ENCODE results near the gene PVALEF. TPM values are rescaled to one million over a fixed set of nuclear protein-coding genes. Genes with fewer than 3 reads are reported as not detected.
A peak's percentile ranks its signal among the peaks of the same experiment; 100 is the strongest.

Gene PVALEF
- total and polyA plus RNA-seq, 2 of the 13 experiments (the other 11 are each of a cell fraction or from before 2014, with no cell fraction given), result 0.18 TPM

DNA sequence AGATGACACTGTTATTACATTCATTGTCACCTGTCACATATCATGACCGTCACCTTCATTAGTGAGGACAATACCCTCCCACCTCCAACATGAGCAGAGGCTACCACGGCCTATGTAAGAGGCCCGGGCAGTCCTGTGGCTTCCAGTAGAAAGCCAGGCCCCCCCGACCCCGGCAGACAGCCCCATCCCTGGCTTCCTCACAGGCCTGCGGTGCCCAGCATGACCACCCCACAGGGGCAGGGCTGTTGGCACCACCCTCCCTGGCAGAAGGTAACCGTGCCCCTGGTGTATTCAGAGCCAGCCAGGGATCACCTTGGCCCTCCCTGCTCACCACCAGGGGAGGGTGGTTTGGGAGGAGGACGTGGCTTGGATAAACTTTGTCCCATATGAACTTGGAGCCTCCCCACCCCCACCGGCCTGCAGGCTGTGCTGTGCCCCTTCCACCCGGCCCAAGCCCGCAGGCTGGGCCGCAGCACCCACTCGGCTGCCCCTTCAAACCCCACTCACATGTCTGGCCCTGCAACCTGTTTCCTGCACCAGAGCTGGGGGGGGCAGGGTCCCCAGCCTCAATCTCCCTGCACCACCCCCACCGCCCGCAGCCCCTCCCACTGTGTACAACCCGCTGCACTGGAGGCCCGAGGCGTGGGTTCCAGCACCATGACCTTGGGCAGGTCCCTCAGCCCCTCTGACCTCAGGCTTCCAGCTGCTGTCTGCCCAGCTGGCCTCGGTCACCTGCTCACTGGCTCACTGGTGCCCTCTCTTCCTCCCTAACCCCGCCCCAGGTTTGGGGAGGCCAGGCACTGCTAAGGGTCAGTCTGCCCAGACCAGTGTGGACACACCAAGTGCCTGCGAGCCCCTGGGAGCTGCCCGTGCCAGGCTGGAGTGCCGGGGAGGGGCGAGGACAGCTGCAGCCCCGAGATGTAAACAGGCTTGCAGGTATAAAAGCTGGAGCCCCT, 13.1 kb downstream of the PVALEF start:
- Histone ChIP-seq H3K4me3 (replicated peaks in 1 of 3; ENCODE audit: insufficient read depth in 1 of 3, low read depth in 2 of 3, low read length in 3 of 3) (peak overlapping the region in 2 of 3 experiments; percentile 3 to 44; a peak in 1 of 6 replicates), H3K27ac (ENCODE audit: extremely low read length, insufficient read depth, low read length) (no peak overlapping the region), H3K4me2 (ENCODE audit: low read depth, low read length) (peak overlapping the region; percentile 55), H3K9ac (ENCODE audit: insufficient read depth, low read depth, low read length) (no peak overlapping the region), H3K36me3 (replicated peaks in 1 of 2; ENCODE audit: control insufficient read depth in 1 of 2, insufficient read depth in 2 of 2, low read length in 2 of 2) (no peaks in the 10 kb centered on the region), H3K79me2 (ENCODE audit: insufficient read depth, low read length) (no peaks in the 10 kb centered on the region), H3K4me1 (ENCODE audit: insufficient read depth, low read length) (peaks cover 28% of the 10 kb centered on the region), H3K9me3 (ENCODE audit: low read length) (no peaks in the 10 kb centered on the region), H2AFZ (ENCODE audit: low read length) (no peak overlapping the region), H4K20me1 (ENCODE audit: insufficient read depth, low read length) (no peaks in the 10 kb centered on the region), H3K27me3 (ENCODE audit: control insufficient read depth in 1 of 2, insufficient read depth in 2 of 2, low read length in 2 of 2) (peaks cover 18 to 45% of the 10 kb centered on the region in 2 experiments)
- ChIA-PET POLR2A (interaction anchor here (2.2 kb wide), 1 partner anchor 60 kb away, joined by 8 read pairs; the partner anchor contains the start of genes NDUFAF8 and TEPSIN), CTCF (ENCODE audit: low intra/inter-chr PET ratio, low total read pairs) (no interaction called here)
- no TSS peak for BruUV-seq (replicated peaks)
- 0% methylated on average over 7 of the region's 25 CpGs for WGBS (ENCODE audit: low lambda C conversion rate)
- FAIRE-seq (no peak), DNase-seq (ENCODE audit: low spot score) (no peak), ATAC-seq (peak; percentile 48)
- intact Hi-C loops (cut with micrococcal nuclease; ENCODE audit: unreplicated experiment) (no loop called here), in situ Hi-C loops (cut with HindIII; ENCODE audit: extremely low pct_ligation_motif_present, low pct_unique_long_range_greater_than_20kb) (no loop called here)
- TF ChIP-seq LCORL (IDR thresholded peaks at IDR 0.05), result no peak
- TF ChIP-seq LCORL (CRISPR knock-in tag; IDR thresholded peaks at IDR 0.05), result 0 out of 2 replicates have a peak, but pooled peaks have one; percentile 33
- TF ChIP-seq CC2D1A (CRISPR knock-in tag; IDR thresholded peaks at IDR 0.05), result no peak
- no peak for TF ChIP-seq HDAC1 (CRISPR knock-in tag; IDR thresholded peaks at IDR 0.05)
- no peak for TF ChIP-seq SPEN (CRISPR knock-in tag; IDR thresholded peaks at IDR 0.05; ENCODE audit: low read depth)
- no peak for TF ChIP-seq ZNF7 (CRISPR knock-in tag; IDR thresholded peaks at IDR 0.05)
- no peak for TF ChIP-seq TGIF2 (CRISPR knock-in tag; IDR thresholded peaks at IDR 0.05)
- no peak for TF ChIP-seq ZNF260 (CRISPR knock-in tag; IDR thresholded peaks at IDR 0.05; ENCODE audit: borderline replicate concordance, low read depth)
- TF ChIP-seq, protein P1, sequence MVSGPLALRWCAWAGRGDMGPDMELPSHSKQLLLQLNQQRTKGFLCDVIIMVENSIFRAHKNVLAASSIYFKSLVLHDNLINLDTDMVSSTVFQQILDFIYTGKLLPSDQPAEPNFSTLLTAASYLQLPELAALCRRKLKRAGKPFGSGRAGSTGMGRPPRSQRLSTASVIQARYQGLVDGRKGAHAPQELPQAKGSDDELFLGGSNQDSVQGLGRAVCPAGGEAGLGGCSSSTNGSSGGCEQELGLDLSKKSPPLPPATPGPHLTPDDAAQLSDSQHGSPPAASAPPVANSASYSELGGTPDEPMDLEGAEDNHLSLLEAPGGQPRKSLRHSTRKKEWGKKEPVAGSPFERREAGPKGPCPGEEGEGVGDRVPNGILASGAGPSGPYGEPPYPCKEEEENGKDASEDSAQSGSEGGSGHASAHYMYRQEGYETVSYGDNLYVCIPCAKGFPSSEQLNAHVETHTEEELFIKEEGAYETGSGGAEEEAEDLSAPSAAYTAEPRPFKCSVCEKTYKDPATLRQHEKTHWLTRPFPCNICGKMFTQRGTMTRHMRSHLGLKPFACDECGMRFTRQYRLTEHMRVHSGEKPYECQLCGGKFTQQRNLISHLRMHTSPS (CRISPR knock-in tag; IDR thresholded peaks at IDR 0.05; ENCODE audit: low read depth), result peak; percentile 77
- no peak; the same call in 1 of the 2 replicates for TF ChIP-seq NR2F6 (IDR thresholded peaks at IDR 0.05)
- TF ChIP-seq NR2F6 (CRISPR knock-in tag; IDR thresholded peaks at IDR 0.05), result peak; percentile 68; the same call in 1 of the 2 replicates
- TF ChIP-seq ZNF780A (CRISPR knock-in tag; IDR thresholded peaks at IDR 0.05), result 0 out of 2 replicates have a peak, but pooled peaks have one; percentile 47
- no peak for TF ChIP-seq CREM (IDR thresholded peaks at IDR 0.05)
- no peak for TF ChIP-seq CREM (CRISPR knock-in tag; IDR thresholded peaks at IDR 0.05)
- 0 out of 2 replicates have a peak, but pooled peaks have one; percentile 57 for TF ChIP-seq ESRRA (CRISPR knock-in tag; IDR thresholded peaks at IDR 0.05; ENCODE audit: low read depth)
- no peak for TF ChIP-seq MXI1 (IDR thresholded peaks at IDR 0.05; ENCODE audit: borderline replicate concordance, low read depth, low read length)
- TF ChIP-seq ZNF605 (CRISPR knock-in tag; IDR thresholded peaks at IDR 0.05), result peak; percentile 42; the same call in 1 of the 2 replicates
- TF ChIP-seq, protein P2, sequence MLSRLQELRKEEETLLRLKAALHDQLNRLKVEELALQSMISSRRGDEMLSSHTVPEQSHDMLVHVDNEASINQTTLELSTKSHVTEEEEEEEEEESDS (CRISPR knock-in tag; IDR thresholded peaks at IDR 0.05; ENCODE audit: borderline replicate concordance), result no peak
- peak; percentile 12 for TF ChIP-seq HNRNPLL (IDR thresholded peaks at IDR 0.05; ENCODE audit: low read depth, low read length, poor library complexity, severe bottlenecking)
- TF ChIP-seq GPN1 (CRISPR knock-in tag; IDR thresholded peaks at IDR 0.05; ENCODE audit: borderline replicate concordance), result 0 out of 2 replicates have a peak, but pooled peaks have one; percentile 30
- no peak for TF ChIP-seq KLF6 (CRISPR knock-in tag; IDR thresholded peaks at IDR 0.05)
- TF ChIP-seq, protein P3, sequence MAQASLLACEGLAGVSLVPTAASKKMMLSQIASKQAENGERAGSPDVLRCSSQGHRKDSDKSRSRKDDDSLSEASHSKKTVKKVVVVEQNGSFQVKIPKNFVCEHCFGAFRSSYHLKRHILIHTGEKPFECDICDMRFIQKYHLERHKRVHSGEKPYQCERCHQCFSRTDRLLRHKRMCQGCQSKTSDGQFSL (CRISPR knock-in tag; IDR thresholded peaks at IDR 0.05), result peak; percentile 83; the same call in 1 of the 2 replicates
- TF ChIP-seq ZNF768 (CRISPR knock-in tag; IDR thresholded peaks at IDR 0.05), result no peak
- TF ChIP-seq ASH2L (IDR thresholded peaks at IDR 0.05; ENCODE audit: insufficient read length, low read depth, low read length), result no peak
